Endometrial microvascular endothelial cells (primary cell): ENCODE results near the gene GARIN5B. TPM values are rescaled to one million over a fixed set of nuclear protein-coding genes. Genes with fewer than 3 reads are reported as not detected.
"Not testable (repeated sequence)": the region's sequence is repeated elsewhere in the genome, so short reads cannot be mapped to it uniquely, and the experiment has no call there.

Experiments used
- in situ Hi-C: cut with HindIII; loops from 2 replicates; pipeline ENCODE4 v1.10.0; 2017; ENCODE audit warnings: low sequenced_read_pairs, low pct_unique_long_range_greater_than_20kb; ENCODE audit errors: inconsistent ontology term
- total RNA-seq: library from RNA; depleted of rRNA; stranded (reverse); fragments of >200 nt; gene quantifications from one replicate; pipeline ENCODE4 v1.2.3, GENCODE V29; 2015; ENCODE audit errors: inconsistent ontology term

The GARIN5B gene
- total RNA-seq: not detected

DNA sequence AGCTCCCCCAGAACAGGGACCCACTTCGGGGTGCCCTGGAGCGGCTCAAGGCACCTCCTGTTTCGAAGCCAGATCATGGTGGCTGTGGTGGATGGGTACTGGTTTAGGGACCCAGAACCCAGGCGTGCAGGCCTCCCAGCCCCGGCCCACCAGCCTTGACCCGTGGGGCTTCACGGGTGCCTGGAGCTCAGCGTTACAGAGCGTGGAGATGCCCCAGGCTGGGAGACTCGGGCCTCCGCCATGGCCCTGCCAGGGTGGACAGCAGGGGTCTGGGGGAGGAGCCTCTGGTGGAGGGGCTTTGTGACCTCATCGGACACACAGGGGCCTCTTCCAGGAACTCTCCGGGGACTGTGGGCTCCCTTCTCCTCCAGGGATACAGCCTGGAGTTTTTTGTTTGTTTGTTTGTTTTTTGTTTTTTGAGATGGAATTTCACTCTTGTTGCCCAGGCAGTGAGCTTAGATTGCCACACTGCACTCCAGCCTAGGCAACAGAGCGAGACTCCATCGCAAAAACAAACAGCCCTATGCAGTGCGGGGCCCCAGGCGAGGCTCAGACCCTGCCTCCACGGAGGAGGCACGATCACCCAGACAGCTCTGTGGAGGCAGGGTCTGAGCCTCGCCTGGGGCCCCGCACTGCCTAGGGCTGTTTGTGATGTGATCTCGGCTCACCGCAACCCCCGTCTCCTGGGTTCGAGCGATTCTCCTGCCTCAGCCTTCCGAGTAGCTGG is at the start of gene GARIN5B:
Gene GARIN5B, minus strand, starts transcription at position 271 of the 727 bp plus-strand sequence. Its CDS starts 194 bp downstream, at position 77.
- in situ Hi-C loops: no loop called here

DNA sequence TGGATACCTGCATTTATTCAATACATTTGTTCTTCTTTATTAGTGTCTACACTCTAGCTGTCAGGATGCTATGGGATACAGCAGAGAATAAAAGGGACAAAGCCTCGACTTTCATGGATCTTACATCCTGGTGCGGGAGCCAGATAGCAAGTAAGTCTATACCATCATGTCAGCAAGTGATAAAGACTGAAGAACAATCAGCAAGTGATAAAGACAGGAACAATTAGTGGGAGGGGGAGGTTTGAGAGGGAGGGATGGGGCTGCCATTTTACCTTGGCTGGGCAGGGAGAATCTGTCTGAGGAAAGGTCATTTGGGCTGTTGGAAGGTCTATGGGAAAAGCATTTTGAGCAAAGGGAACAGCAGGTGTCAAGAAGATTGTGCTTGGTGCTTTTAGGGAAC is 47.1 kb upstream of the GARIN5B start:
- in situ Hi-C loops: no loop called here

DNA sequence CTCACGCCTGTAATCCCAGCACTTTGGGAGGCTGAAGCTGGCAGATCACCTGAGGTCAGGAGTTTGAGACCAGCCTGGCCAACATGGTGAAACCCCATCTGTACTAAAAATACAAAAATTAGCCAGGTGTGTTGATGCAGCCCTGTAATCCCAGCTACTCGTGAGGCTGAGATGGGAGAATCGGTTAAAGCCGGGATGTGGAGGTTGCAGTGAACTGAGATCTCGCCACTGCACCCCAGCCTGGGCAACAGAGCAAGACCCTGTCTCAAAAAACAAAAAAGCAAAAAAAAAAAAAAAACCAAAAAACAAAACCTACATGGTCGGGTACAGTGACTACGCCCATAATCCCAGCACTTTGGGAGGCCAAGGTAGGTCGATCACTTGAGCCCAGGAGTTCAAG is 46.1 kb upstream of the GARIN5B start:
- in situ Hi-C loops: not testable (repeated sequence)

DNA sequence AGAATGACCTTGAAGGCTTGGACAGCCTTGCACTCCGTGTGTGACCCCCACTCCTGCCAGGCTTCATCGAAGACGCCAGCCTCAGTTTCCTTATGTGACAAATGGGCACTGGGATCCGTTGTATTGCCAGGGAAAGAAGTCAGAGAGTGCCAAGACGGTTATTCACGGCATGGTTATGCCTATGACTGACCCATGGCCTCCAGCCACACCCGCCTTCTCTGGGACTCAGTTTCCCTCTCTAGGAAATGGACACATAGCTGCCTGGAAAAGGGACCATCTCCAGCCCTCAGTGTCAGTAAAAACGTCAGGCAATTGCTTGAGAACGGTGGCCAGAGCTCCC is 45.4 kb upstream of the GARIN5B start:
- in situ Hi-C loops: no loop called here

DNA sequence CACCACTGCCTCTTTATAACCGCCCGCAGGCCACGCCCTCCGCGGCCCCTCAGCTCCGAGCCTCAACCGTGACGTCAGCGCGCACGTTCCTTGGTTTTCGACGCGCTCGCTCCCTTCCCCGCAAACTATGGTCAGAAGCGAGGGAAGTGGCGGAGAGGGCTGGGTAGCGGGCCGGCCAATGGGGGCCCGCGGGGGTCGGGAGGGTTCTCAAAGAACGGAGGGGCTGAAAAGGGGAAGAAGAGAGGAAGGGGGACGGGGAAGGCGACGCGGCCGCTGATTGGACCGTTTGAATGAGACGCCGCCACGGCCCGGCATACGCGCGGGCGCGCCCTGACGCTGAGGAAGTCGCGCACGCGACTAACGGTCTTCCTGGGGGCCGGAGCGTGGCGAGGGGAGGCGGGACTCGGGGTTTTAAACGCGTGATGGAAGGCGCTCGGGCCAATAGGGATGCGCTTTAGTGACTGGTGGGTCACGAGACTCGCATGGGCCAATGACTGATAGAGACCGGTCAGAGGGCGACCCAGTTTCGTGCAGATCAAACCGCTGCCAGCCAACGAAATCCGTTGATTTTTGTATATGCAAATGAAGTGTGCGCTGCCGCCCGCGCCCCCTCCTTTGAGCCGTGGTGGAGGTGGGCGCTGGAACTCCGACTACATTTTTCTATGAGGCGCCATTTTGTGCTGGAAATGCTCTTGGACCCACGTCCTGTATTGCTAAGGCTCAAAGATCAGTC is 44.9 kb upstream of the GARIN5B start:
- in situ Hi-C loops: no loop called here

DNA sequence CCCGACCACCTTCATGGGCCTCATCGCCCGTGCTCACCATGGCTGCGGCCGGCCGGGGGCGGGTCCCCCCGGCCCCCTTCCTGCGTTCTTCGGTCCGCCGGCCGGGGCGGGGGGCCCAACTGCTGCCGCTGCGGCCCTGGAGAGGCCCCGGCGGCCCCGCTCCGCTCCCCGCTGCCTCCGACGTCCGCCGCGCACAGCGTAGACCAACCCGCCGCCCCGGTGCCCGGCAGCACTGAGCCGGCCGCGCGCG is 44.4 kb upstream of the GARIN5B start, which contains the start of gene UBE2S:
Gene UBE2S, minus strand, starts transcription at position 239 of the 250 bp plus-strand sequence. Its CDS starts 199 bp downstream, at position 40.
- in situ Hi-C loops: not testable (repeated sequence)

DNA sequence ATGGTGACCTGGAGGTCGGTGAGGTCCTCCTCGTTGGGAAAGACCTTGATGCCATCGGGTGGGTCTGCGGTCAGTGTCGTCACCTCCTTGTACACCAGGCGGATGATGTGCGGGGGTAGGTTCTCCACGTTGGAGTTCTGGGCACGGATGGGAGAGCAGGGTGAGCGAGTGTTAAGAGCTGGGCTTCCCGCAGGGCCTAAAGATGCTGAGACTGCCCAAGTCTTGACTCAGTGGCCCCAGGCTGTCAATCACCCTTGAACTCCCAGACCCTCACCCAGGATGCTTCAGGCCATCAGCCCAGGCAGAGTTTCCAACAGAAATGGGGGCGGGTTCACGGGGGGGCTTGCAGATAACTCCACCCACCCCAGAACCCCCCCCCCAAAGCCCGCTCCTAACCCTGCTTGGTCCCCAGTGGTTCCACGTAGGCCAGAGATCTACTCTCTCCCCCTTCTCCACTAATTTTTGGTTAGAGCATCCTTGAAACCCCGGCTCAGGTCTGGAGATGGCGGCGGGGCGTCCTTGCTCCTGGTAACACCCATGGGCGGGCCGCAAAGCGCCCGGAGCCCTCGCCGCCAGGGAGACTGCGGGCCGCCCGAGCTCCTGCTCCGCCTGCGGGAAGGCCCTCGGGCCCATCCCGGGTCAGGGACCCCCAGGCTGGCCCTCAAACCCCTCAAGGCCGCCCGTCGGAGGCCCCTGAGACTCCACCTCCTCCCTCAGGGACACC is 43.9 kb upstream of the GARIN5B start:
- in situ Hi-C loops: no loop called here

- in situ Hi-C loops: no loop called here
These were observed 43.2 kb upstream of the GARIN5B start for GRCh38 chr19:55406091-55406825.

DNA sequence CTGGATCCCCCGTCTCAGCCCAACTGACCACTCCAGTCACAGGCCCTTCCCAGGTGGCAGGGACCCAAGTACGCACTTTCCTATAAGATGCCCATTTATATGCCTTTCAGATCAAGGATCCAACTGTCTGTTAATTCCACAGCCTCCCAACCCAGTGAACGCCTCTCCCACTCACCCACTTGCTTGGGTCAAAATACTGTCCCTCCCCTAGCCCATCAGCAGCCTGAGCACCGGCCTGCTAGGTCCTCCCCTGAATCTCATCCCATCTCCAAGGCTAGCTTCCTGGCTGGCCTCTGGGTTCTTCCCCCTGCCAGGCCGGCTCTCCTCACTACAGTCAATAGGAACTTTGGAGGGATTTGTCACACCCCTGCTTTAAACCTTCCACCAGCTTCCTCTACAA is 42.6 kb upstream of the GARIN5B start:
- in situ Hi-C loops: no loop called here

- in situ Hi-C loops: no loop called here
These were observed 39.4 kb upstream of the GARIN5B start for GRCh38 chr19:55402509-55402908.

DNA sequence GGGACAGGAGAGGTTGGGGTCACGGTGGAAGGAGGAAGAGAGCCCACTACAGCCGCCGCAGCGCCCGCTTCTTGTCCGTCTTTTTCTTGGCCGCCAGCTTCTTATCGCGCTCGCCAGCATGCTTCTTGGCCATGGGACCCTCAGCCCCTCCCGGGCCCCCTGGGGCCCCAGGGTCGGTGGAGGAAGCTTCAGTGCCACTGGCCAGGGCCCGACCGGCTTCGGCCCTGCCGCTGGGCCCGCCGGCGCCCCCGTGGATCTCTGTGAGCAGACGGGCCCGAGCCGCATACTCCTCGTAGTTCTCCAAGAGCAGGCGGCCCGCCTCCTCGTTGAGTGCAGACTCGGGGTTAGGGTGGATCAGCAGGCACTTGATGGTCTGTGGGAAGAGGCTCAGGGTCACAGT is 38.3 kb upstream of the GARIN5B start:
- in situ Hi-C loops: not testable (repeated sequence)

DNA sequence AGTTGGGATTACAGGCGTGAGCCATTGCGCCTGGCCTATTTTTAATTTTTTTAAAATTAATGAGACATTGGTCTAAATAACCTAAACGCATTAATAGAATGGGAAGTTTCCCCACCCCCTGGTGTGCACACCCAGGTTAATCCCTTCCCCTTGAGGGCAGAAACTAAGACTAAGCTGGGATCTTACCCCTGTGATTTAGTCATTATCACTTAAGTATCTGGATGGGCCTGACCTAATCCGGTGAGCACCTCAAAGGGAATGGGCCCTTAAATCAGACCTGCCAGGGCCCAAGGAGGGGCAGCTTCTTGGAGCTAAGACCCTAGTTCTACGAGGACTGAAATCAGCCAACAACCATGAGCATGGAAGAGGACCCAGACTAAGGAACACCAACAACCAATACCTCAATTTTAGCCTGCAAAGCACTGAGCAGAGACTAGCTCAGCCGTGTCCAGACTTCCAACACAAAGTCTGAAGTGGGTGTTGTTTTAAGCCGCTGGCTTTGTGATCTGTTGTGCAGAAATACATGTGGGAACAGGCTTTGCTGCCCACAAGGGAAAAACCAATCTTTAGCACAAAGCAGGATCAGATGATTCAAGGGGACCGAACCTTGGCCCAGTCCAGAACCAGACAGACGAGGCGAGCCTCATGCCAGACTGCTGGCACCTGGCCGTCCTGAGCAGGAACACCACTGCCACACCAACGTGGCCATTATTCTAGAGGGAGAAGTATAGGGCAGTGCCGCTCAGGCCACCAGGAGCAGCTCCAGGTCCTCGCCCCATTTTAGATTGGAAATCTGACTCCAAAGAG is 37.4 kb upstream of the GARIN5B start:
- in situ Hi-C loops: no loop called here

DNA sequence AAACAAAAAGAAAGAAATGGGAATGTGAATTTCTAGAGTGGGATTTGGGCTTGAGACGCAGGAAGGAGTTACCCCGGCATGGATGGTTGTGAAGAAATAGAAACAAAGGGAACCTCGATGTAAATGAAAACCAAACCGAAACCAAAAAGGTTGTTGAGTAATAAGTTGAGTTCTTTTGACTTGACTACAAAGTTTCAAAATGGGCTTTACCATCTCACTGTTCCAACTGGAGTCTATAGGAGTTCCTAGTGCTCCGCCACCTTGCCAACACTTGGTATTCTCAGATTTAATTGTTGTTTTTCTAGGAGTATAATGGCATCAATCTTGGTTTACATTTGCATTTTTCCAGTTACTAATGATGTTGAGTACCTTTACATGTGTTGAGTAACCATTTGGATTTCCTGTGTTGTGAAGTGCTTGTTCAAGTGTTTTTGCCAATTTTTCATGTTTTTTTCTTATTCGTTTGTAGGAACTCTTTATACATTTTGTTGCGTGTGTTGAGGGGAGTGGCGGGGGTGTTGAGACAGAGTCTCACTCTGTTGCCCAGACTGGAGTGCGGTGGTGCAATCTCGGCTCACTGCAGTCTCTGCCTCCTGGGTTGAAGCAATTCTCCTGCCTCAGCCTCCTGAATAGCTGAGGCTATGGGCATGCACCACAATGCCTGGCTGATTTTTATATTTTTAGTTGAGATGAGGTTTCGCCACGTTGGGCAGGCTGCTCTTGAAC is 35.3 kb upstream of the GARIN5B start:
- in situ Hi-C loops: no loop called here

DNA sequence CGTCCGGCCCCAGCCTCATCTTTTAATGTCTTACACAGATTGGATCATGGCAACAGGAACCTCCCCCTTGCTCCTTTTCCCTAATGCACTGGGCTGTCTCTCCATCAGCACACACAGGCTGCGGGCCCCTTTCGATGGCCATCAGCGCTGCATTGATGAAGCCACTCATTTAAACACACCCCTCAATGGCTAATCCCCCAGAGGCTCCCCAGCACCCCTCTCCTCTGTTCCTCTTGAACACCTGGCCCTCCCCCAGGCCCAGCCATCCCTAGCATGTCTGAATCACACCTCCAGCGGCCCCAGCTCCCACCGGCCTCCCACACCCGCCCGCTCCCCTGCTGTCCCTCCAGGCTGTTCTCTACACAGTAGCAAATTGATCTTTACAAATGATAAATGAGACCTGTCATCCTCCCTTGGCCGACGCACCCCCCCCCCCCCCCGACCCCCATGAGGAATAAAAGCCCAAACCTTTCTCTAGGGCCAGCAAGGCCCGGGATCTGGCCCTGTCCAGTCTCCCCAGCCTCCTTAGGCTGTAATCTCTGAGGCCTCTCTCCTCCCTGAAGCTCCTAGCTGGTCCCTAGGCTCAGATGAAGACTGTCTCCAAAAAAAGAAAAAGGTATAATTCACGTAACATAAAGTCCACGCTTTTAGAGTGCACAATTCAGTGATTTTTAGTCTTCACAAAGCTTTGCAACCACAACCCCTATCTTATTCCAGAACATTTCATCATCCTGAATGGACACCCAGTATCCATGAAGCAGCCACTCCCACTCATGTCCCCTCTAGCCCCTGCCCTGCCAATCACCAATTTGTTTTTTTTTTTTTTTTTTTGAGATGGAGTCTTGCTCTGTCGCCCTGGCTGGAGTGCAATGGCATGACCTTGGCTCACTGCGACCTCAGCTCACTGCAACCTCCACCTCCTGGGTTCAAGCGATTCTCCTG is 30.0 kb upstream of the GARIN5B start:
- in situ Hi-C loops: no loop called here

GRCh38 chr19:55391702-55392615 is 28.9 kb upstream of the GARIN5B start:
- in situ Hi-C loops: no loop called here

- in situ Hi-C loops: no loop called here
These were observed 28.2 kb upstream of the GARIN5B start for GRCh38 chr19:55391191-55391670.
